ENCODE measurements around the gene RWDD3. TPM values are rescaled to one million over a fixed set of nuclear protein-coding genes. Genes with fewer than 3 reads are reported as not detected.

RWDD3 gene
- total and polyA plus RNA-seq, 2 of the 4 experiments (the other 2 are of a cell fraction): 10.4 to 13.6 TPM

DNA sequence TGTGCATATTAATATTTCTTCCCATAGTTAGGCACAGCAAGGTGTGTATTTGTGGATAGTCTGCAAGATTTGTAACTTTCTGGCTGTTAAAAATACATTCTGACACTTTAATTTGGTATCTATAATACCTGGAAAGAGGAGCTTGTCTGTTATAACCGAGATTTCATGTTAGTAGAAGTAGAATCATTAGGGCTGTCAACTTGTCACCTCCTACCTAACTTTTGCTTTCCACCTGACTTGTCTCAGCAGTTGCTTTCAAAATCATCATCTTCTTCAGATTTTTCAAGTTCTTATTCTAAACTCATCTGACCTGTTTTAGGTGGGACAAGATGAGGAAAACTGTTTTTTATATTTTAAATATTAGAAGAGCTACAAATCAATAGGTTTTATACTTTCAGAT is 11.0 kb downstream of the RWDD3 start (continued):
- TF ChIP-seq FOS (IDR thresholded peaks at IDR 0.05; ENCODE audit: low read depth, low read length): no peak

DNA sequence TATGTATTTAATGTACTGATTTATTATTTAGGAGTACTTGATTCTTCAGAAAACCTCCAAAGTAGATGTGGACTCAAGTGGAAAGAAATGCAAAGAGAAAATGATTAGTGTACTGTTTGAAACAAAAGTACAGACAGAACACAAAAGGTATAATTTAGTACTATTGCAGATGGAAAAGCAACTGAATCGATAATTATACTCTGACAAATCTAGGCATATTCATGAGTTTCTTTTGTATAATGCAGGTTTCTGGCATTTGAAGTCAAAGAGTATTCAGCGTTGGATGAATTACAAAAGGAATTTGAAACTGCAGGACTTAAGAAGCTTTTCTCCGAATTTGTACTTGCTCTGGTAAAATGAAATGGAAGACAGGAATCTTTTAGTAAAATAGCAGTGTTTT is 12.5 kb downstream of the RWDD3 start:
- WGBS, 2 experiments (ENCODE audit: extremely low coverage in 2 of 2, insufficient read length in 1 of 2): 58% methylated on average over 2 of the region's 3 CpGs; no CpG with 5 or more reads in 1 of the 2 experiments
- Histone ChIP-seq H3K79me1 (ENCODE audit: low read depth in 1 of 2, low read length in 2 of 2) (peaks cover 11 to 15% of the 10 kb centered on the region in 2 experiments), H3K18ac (ENCODE audit: low read depth, low read length) (no peak overlapping the region), H3K9ac (ENCODE audit: low read depth, low read length) (no peak overlapping the region), H4K5ac (ENCODE audit: low read depth, low read length) (no peak overlapping the region), H3K4me1 (ENCODE audit: control insufficient read depth, insufficient read depth, low read length) (no peaks in the 10 kb centered on the region), H2AFZ (replicated peaks; ENCODE audit: low read length, poor library complexity) (no peak overlapping the region), H3K4me2 (ENCODE audit: low read depth, low read length) (no peak overlapping the region), H3K56ac (ENCODE audit: extremely low read depth, insufficient read depth, low read length) (no peak overlapping the region), H3K27ac (ENCODE audit: insufficient read depth, low read length) (no peak overlapping the region), H3K36me3 (ENCODE audit: control insufficient read depth, insufficient read depth, low read length) (peaks cover 12% of the 10 kb centered on the region), H2AK9ac (replicated peaks; ENCODE audit: low read depth, low read length, poor library complexity) (no peak overlapping the region), H4K8ac (ENCODE audit: low read depth in 2 of 2, low read length in 2 of 2) (no peak overlapping the region), H4K91ac (ENCODE audit: insufficient read depth, low read depth, low read length) (no peak overlapping the region), H3K14ac (replicated peaks; ENCODE audit: low read depth, low read length) (no peak overlapping the region), H3K4me3 (ENCODE audit: insufficient read depth, low read depth, low read length) (no peak overlapping the region), H3K9me1 (ENCODE audit: insufficient read depth, low read length) (peaks cover 4% of the 10 kb centered on the region; the same call in 1 of the 2 replicates), H3K4ac (ENCODE audit: low read depth, low read length) (no peak overlapping the region), H3K27me3 (ENCODE audit: control insufficient read depth, insufficient read depth, low read length) (no peaks in the 10 kb centered on the region), H2AK5ac (ENCODE audit: low read depth, low read length) (no peak overlapping the region), H2BK5ac (ENCODE audit: low read depth, low read length, poor library complexity, severe bottlenecking) (no peak overlapping the region), H2BK120ac (ENCODE audit: low read depth, low read length) (no peak overlapping the region), H2BK20ac (ENCODE audit: low read depth, low read length) (no peak overlapping the region), H4K20me1 (ENCODE audit: insufficient read depth, low read length) (no peaks in the 10 kb centered on the region; the same call in 1 of the 2 replicates), H3K23ac (ENCODE audit: low read depth, low read length) (no peak overlapping the region), H2BK15ac (ENCODE audit: low read depth, low read length) (no peak overlapping the region), H3K9me3 (ENCODE audit: control insufficient read depth, insufficient read depth, low read length) (peaks cover under 1% of the 10 kb centered on the region; the same call in 1 of the 2 replicates)
- in situ Hi-C loops (cut with MboI; ENCODE audit: low sequenced_read_pairs) (no loop called here), intact Hi-C loops (cut with micrococcal nuclease) (no loop called here), dilution Hi-C loops (cut with HindIII; ENCODE audit: low sequenced_read_pairs, unreplicated experiment) (no loop called here)
- DNase-seq: no peak
- ATAC-seq (ENCODE audit: low read depth): no peak
- no TSS peak for BruUV-seq (replicated peaks)
- POLR2A ChIA-PET (ENCODE audit: unreplicated experiment): no interaction called here
- no peak for TF ChIP-seq MAZ (IDR thresholded peaks at IDR 0.05; ENCODE audit: borderline replicate concordance, low read depth, low read length)
- TF ChIP-seq, protein P1, sequence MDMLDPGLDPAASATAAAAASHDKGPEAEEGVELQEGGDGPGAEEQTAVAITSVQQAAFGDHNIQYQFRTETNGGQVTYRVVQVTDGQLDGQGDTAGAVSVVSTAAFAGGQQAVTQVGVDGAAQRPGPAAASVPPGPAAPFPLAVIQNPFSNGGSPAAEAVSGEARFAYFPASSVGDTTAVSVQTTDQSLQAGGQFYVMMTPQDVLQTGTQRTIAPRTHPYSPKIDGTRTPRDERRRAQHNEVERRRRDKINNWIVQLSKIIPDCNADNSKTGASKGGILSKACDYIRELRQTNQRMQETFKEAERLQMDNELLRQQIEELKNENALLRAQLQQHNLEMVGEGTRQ (IDR thresholded peaks at IDR 0.05; ENCODE audit: low read depth, low read length): no peak
- no peak for TF ChIP-seq POLR2A (IDR thresholded peaks at IDR 0.05; ENCODE audit: low read depth, low read length)
- TF ChIP-seq CEBPB (IDR thresholded peaks at IDR 0.05; ENCODE audit: low read depth, low read length): no peak
- CTCF ChIA-PET: interaction anchor here (1.7 kb wide), 1 partner anchor 13 kb away, joined by 6 read pairs; the partner anchor contains the start of gene RWDD3
